Psoas muscle (tissue), 8 donors: ENCODE measurements around the gene TUBGCP6. TPM values are rescaled to one million over a fixed set of nuclear protein-coding genes. Genes with fewer than 3 reads are reported as not detected.

ENCODE experiments used
- ATAC-seq, 4 donors: fragments of 200-7000 bp; cut with Tn5 transposase; one replicate each; pipeline ENCODE4 v1.9.1; 2020; ENCODE audit warnings: moderate library complexity in 3 of 4, mild to moderate bottlenecking in 2 of 4
- DNase-seq, 2 donors: peaks; one replicate each; pipeline ENCODE4 v3.0.0-alpha.2; 2020
- H3K27ac ChIP-seq: fragments of 200-600 bp; one replicate; pipeline ENCODE4 v1.8.0; 2022
- H3K27me3 ChIP-seq, 3 donors: fragments of 200-600 bp in 1 of 3; one replicate each; pipeline versions ENCODE4 v1.6.1 to v1.8.0; 2013 to 2022; ENCODE audit warnings: low read length in 2 of 3, mild to moderate bottlenecking in 2 of 3, moderate library complexity in 1 of 3; ENCODE audit not compliant: insufficient read depth in 3 of 3
- H3K36me3 ChIP-seq, 2 donors: fragments of 200-600 bp in 1 of 2; one replicate each; pipeline versions ENCODE4 v1.6.1 to v1.8.0; 2013 to 2022; ENCODE audit warnings: low read depth in 1 of 2, mild to moderate bottlenecking in 1 of 2, moderate library complexity in 1 of 2; ENCODE audit not compliant: insufficient read depth in 1 of 2
- H3K4me1 ChIP-seq: fragments of 200-600 bp; one replicate; pipeline ENCODE4 v1.8.0; 2022
- H3K4me3 ChIP-seq: fragments of 200-600 bp; one replicate; pipeline ENCODE4 v1.8.0; 2022; ENCODE audit warnings: mild to moderate bottlenecking
- H3K9me3 ChIP-seq: fragments of 200-600 bp; one replicate; pipeline ENCODE4 v1.8.0; 2022
- CTCF ChIP-seq: fragments of 200-600 bp; IDR thresholded peaks from one replicate; pipeline ENCODE4 v1.8.0; 2022; ENCODE audit warnings: antibody characterized with exemption
- WGBS, 3 donors: extraction: QIAGEN DNeasy Blood & Tissue Kit; methylation state at CpG; one replicate each; pipeline versions ENCODE4 v1.1.6 to v1.1.7; 2013; 5-methylcytosine and 5-hydroxymethylcytosine counted together
- intact Hi-C, 2 donors: fragments of 100-400 bp; cut with DNase I; formaldehyde crosslinking; loops; one replicate each; pipeline versions ENCODE4 v1.11.0 to v1.14.2; 2022
- polyA plus RNA-seq, 3 donors: library from polyadenylated mRNA; stranded (reverse); fragments of 200-250 nt; gene quantifications; one replicate each; pipeline ENCODE4 v1.2.3, GENCODE V29; 2013
- total RNA-seq, 4 donors: library from RNA; stranded (reverse); fragmentation: NEBNext Ultra II Directional in 2 of 4; extraction: Animal tissue kit (Norgen Biotek cat#: 25700) in 2 of 4; gene quantifications; one replicate each; pipeline versions ENCODE4 v1.2.1 to v1.2.4, GENCODE V29; 2021 to 2023
- donor health status: healthy with polysubstance abuse.
- donor health status: DM: no; HTN: no; CAD: no; lungs with moderate emphysema.
- donor health status: Bipolar disorder and iron deficiency.
- donor health status: healthy.
- donor health status: DM: yes; HTN: yes; CAD: no.
- donor health status: DM: no; HTN: no; CAD: no.
- donor health status: DM: no; HTN: no; CAD: no.
- donor health status: DM: yes; HTN: yes; CAD: no.

TUBGCP6 gene
- total and polyA plus RNA-seq, 7 donors: 9.5 to 21.8 (median 18.0) TPM

- no peak for ATAC-seq
- Histone ChIP-seq H3K27ac (no peak overlapping the region), H3K4me3 (no peak overlapping the region), H3K27me3 (no peaks in the 10 kb centered on the region), H3K4me1 (peaks cover 11% of the 10 kb centered on the region), H3K9me3 (no peaks in the 10 kb centered on the region), H3K36me3 (peaks cover 2 to 60% of the 10 kb centered on the region in 2 donors)
- DNase-seq: no peak
- 90 to 93% (median 92%) methylated on average over 51 to 61 of the region's 61 CpGs for WGBS, 3 donors
- TF ChIP-seq CTCF: no peak
- intact Hi-C loops: no loop called here
Measured at GRCh38 chr22:50197856-50198623, 46.8 kb downstream of the TUBGCP6 start.

- H3K4me3 ChIP-seq: no peak overlapping the region
- intact Hi-C loops: no loop called here
- TF ChIP-seq CTCF: no peak
- WGBS, 3 donors: 84 to 91% (median 88%) methylated on average over 20 to 23 of the region's 23 CpGs
- H3K36me3 ChIP-seq: peaks cover 2 to 55% of the 10 kb centered on the region in 2 donors
- H3K4me1 ChIP-seq: peaks cover 5% of the 10 kb centered on the region
- no peak for DNase-seq
- no peaks in the 10 kb centered on the region for H3K27me3 ChIP-seq
- no peak for ATAC-seq
- no peak overlapping the region for H3K27ac ChIP-seq
- no peaks in the 10 kb centered on the region for H3K9me3 ChIP-seq
Measured at GRCh38 chr22:50197000-50197800, 47.6 kb downstream of the TUBGCP6 start.

- H3K36me3 ChIP-seq: peaks cover 2 to 55% of the 10 kb centered on the region in 2 donors
- intact Hi-C loops: no loop called here
- no peak for DNase-seq
Measured at GRCh38 chr22:50196256-50196655, 48.6 kb downstream of the TUBGCP6 start.

GRCh38 chr22:50194037-50194805 is 50.6 kb downstream of the TUBGCP6 start:
- Histone ChIP-seq H3K27me3 (no peaks in the 10 kb centered on the region), H3K4me1 (peaks cover 10% of the 10 kb centered on the region), H3K36me3 (peaks cover 2 to 53% of the 10 kb centered on the region in 2 donors), H3K9me3 (no peaks in the 10 kb centered on the region), H3K27ac (no peak overlapping the region), H3K4me3 (no peak overlapping the region)
- no peak for TF ChIP-seq CTCF
- WGBS, 3 donors: 90 to 93% (median 93%) methylated on average over 33 to 44 of the region's 44 CpGs
- intact Hi-C loops: no loop called here
- ATAC-seq: no peak
- no peak for DNase-seq

More at GRCh38 chr22:50196256-50196655, 48.6 kb downstream of the TUBGCP6 start:
- no peak for TF ChIP-seq CTCF
- 82 to 86% (median 86%) methylated on average over 18 of the region's 18 CpGs for WGBS, 3 donors
- Histone ChIP-seq H3K4me1 (peaks cover 4% of the 10 kb centered on the region), H3K27me3 (no peaks in the 10 kb centered on the region), H3K27ac (no peak overlapping the region), H3K9me3 (no peaks in the 10 kb centered on the region), H3K4me3 (no peak overlapping the region)
- ATAC-seq: no peak
